Dendritic cell treated with granulocyte-macrophage colony-stimulating factor and Interleukin-4, amounts not matched to agents 40 ng/mL and 50 ng/mL, for 4 days (primary cell): ENCODE measurements around the gene CD59.

Experiments used
- H3K27ac Mint-ChIP-seq: one replicate; pipeline ENCODE4 v1.8.0; 2022; ENCODE audit warnings: mild to moderate bottlenecking, mixed read lengths
- H3K27me3 Mint-ChIP-seq: one replicate; pipeline ENCODE4 v1.8.0; 2022; ENCODE audit warnings: mild to moderate bottlenecking, mixed read lengths
- H3K36me3 Mint-ChIP-seq: one replicate; pipeline ENCODE4 v1.8.0; 2022; ENCODE audit warnings: low read depth, mixed read lengths
- H3K4me1 Mint-ChIP-seq: one replicate; pipeline ENCODE4 v1.8.0; 2022; ENCODE audit warnings: low read depth, mixed read lengths
- H3K4me3 Mint-ChIP-seq: one replicate; pipeline ENCODE4 v1.8.0; 2022; ENCODE audit warnings: mild to moderate bottlenecking, moderate library complexity, mixed read lengths
- H3K9me3 Mint-ChIP-seq: one replicate; pipeline ENCODE4 v1.8.0; 2022; ENCODE audit warnings: mixed read lengths
- intact Hi-C: fragments of 100-400 bp; cut with micrococcal nuclease; formaldehyde crosslinking; loops from one replicate; pipeline ENCODE4 v1.15.0; 2022

CD59 gene

GRCh38 chr11:33656768-33657167 is 79.5 kb downstream of the CD59 start:
- intact Hi-C loops, result no loop called here
- Mint-ChIP-seq H3K4me3 (no peak overlapping the region), H3K27ac (no peak overlapping the region), H3K4me1 (no peaks in the 10 kb centered on the region), H3K9me3 (no peaks in the 10 kb centered on the region), H3K27me3 (peaks cover 22% of the 10 kb centered on the region), H3K36me3 (no peaks in the 10 kb centered on the region)

- no peaks in the 10 kb centered on the region for H3K36me3 Mint-ChIP-seq
- intact Hi-C loops, result no loop called here
- H3K27me3 Mint-ChIP-seq, result peaks cover 26% of the 10 kb centered on the region
- H3K27ac Mint-ChIP-seq, result no peak overlapping the region
- no peak overlapping the region for H3K4me3 Mint-ChIP-seq
- no peaks in the 10 kb centered on the region for H3K9me3 Mint-ChIP-seq
- no peaks in the 10 kb centered on the region for H3K4me1 Mint-ChIP-seq
These were observed 80.2 kb downstream of the CD59 start for GRCh38 chr11:33655842-33656600.

GRCh38 chr11:33654594-33654993 is 81.6 kb downstream of the CD59 start:
- H3K9me3 Mint-ChIP-seq, result no peaks in the 10 kb centered on the region
- no peak overlapping the region for H3K4me3 Mint-ChIP-seq
- H3K4me1 Mint-ChIP-seq, result no peaks in the 10 kb centered on the region
- H3K27ac Mint-ChIP-seq, result no peak overlapping the region
- intact Hi-C loops, result no loop called here
- peaks cover 36% of the 10 kb centered on the region for H3K27me3 Mint-ChIP-seq
- no peaks in the 10 kb centered on the region for H3K36me3 Mint-ChIP-seq
